ENCODE results near the gene CPT1C. TPM values are rescaled to one million over a fixed set of nuclear protein-coding genes. Genes with fewer than 3 reads are reported as not detected.

Gene CPT1C
- polyA plus RNA-seq, 6 donors from 2014 or later, result not detected

DNA sequence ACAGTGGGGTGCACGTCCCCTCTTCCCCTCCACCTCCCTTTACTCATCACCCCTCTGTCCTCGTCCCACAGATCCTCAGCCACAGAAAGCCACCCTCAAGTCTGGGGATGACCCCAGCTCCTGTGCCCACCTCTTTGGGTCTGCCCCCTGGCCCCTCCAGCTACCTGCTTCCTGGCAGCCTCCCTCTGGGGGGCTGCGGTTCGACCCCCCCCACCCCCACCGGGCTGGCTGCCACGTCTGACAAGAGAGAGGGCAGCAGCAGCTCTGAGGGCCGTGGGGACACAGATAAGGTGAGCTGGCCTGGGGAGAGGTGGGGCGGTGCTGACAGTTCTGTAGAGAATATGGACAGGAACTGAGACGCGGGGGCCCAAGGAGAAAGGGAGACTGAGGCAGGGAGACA lies 36.3 kb upstream of the CPT1C start:
- no peaks in the 10 kb centered on the region for H3K27me3 Mint-ChIP-seq
- H3K4me1 Mint-ChIP-seq, result peaks cover 0 to 5% (median 3%) of the 10 kb centered on the region in 3 donors
- H3K27ac Mint-ChIP-seq, result peak overlapping the region in 1 of 6 donors; percentile 66
- no peak for DNase-seq
- no peaks in the 10 kb centered on the region for H3K9me3 Mint-ChIP-seq
- peaks cover 6 to 7% of the 10 kb centered on the region in 2 donors for H3K36me3 Mint-ChIP-seq
- peak overlapping the region in 1 of 8 donors; percentile 52 for H3K4me3 Mint-ChIP-seq
- ATAC-seq (ENCODE audit: low read depth in 2 of 2), result no peak

DNA sequence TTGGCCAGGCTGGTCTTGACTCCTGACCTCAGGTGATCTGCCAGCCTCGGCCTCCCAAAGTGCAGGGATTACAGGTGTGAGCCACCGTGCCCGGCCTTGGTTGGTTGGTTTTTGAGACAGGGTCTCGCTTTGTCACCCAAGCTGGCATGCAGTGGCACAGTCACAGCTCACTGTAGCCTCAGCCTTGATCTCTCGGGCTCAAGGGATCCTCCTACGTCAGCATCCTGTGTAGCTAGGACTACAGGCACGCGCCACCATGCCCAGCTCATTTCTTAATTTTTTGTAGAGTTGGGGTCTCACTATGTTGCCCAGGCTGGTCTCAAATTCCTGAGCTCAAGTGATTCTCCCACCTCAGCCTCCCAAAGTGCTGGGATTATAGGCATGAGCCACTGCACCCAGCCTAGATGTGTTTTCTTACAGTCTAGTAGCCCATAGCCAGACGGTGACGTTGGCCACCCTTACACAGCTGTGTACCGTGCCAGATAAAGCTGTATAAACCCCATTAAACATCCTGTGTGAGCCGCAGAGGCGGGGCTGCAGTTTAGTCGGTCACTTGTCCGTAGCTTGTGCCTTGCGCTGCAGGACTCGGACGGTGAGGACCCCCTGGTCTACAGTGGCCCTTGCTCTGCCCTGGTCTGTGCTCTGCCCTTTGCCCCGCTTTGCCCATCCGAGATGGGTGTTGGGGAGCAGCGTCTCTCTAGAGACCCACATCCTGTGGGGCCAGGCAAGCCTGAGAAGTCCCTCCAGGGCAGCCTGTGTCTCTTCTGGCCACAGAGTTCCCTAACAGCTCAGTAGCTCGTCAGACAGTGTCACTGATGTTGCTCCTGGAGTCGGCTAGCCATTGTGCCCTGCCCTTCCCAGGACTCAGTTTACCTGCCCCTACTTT lies 35.1 kb upstream of the CPT1C start:
- Mint-ChIP-seq H3K27ac (peak overlapping the region in 1 of 6 donors; percentile 47), H3K27me3 (no peaks in the 10 kb centered on the region), H3K4me1 (peaks cover 3 to 6% (median 5%) of the 10 kb centered on the region in 3 donors), H3K9me3 (no peaks in the 10 kb centered on the region), H3K4me3 (no peak overlapping the region), H3K36me3 (peaks cover 6 to 7% of the 10 kb centered on the region in 2 donors)
- ATAC-seq (ENCODE audit: low read depth in 2 of 2) (no peak), DNase-seq (no peak)

DNA sequence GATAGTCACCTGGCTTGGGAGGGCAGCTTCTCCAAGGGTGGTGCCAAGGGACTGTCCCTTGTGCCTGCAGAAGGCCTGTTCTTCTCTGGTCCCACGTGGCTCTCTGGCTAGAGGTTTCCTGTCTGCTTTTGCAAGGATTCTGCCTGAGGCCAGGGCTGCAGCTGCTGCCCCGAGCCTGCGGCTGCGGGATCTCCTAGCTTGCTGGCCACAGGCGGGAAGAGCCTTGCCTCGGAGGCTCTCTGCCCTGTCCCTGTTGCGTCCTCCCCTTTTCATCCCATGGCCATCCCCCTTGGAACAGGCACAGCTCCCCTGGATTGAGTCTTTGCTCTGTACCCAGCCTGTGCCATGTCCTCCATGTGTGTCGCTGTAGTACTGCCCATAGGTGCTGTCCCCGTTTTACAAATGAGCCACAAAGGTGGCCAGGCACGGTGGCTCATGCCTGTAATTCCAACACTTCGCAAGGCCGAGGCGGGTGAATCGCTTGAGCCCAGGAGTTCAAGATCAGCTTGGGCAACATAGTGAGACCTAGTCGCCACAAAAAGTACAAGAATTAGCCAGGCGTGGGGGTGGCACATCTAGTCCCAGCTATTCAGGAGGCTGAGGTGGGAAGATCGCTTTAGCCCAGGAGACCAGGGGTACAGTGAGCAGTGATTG lies 34.3 kb upstream of the CPT1C start:
- DNase-seq (no peak), ATAC-seq (ENCODE audit: low read depth in 2 of 2) (no peak)
- Mint-ChIP-seq H3K36me3 (peaks cover 6 to 7% of the 10 kb centered on the region in 2 donors), H3K4me3 (no peak overlapping the region), H3K4me1 (peaks cover 3 to 6% (median 5%) of the 10 kb centered on the region in 3 donors), H3K27ac (peak overlapping the region in 1 of 6 donors; percentile 36), H3K27me3 (no peaks in the 10 kb centered on the region), H3K9me3 (no peaks in the 10 kb centered on the region)

DNA sequence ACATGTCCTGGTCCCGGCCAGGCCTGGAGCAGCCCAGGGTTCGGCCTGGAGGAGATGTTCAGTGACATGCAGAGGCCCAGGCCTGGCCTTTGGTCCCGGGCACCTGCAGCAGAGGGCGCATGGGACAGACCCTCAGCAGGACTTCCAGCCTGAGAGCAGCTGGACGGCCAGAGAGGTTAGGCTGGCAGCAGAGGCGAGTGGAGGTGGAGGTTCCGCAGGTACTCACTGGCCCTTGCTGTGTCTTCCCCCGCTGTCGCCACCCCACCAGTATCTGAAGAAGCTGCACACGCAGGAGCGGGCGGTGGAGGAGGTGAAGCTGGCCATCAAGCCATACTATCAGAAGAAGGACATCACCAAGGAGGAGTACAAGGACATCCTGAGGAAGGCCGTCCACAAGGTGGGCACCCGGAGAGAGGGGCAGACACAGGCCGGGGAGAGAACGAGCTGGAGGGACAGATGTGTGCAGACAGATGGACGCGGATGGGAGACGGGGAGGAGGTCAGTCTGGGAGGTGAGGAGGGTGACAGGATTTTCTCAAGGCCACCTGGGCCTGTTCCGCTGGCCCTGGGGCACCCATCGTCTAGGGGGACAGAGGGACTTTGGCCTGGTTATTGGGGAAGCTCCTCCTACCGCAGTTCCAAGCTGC lies 33.3 kb upstream of the CPT1C start:
- no peaks in the 10 kb centered on the region for H3K27me3 Mint-ChIP-seq
- DNase-seq (no peak), ATAC-seq (ENCODE audit: low read depth in 2 of 2) (no peak)
- H3K9me3 Mint-ChIP-seq, result no peaks in the 10 kb centered on the region
- H3K4me1 Mint-ChIP-seq, result peaks cover 3 to 6% (median 6%) of the 10 kb centered on the region in 3 donors
- peaks cover 6 to 7% of the 10 kb centered on the region in 2 donors for H3K36me3 Mint-ChIP-seq
- no peak overlapping the region for H3K27ac Mint-ChIP-seq
- H3K4me3 Mint-ChIP-seq, result peak overlapping the region in 1 of 8 donors; percentile 41

DNA sequence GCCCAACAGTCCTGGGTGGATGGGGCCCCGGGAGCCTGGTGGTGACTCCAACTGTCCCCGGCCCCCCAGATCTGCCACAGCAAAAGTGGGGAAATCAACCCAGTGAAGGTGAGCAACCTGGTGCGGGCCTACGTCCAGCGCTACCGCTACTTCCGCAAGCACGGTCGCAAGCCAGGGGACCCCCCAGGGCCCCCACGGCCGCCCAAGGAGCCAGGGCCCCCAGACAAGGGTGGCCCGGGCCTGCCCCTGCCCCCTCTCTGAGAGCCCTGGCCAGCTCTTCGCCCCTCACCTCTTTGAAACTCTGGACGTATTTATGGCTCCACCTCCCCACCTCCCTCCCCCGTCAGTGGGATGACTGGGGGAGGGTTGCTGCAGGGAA lies 32.8 kb upstream of the CPT1C start:
- Mint-ChIP-seq H3K4me3 (no peak overlapping the region), H3K27me3 (no peaks in the 10 kb centered on the region), H3K27ac (no peak overlapping the region), H3K4me1 (peaks cover 6 to 12% (median 7%) of the 10 kb centered on the region in 3 donors), H3K9me3 (no peaks in the 10 kb centered on the region), H3K36me3 (peaks cover 6 to 7% of the 10 kb centered on the region in 2 donors)
- ATAC-seq (ENCODE audit: low read depth in 2 of 2) (no peak), DNase-seq (no peak)

DNA sequence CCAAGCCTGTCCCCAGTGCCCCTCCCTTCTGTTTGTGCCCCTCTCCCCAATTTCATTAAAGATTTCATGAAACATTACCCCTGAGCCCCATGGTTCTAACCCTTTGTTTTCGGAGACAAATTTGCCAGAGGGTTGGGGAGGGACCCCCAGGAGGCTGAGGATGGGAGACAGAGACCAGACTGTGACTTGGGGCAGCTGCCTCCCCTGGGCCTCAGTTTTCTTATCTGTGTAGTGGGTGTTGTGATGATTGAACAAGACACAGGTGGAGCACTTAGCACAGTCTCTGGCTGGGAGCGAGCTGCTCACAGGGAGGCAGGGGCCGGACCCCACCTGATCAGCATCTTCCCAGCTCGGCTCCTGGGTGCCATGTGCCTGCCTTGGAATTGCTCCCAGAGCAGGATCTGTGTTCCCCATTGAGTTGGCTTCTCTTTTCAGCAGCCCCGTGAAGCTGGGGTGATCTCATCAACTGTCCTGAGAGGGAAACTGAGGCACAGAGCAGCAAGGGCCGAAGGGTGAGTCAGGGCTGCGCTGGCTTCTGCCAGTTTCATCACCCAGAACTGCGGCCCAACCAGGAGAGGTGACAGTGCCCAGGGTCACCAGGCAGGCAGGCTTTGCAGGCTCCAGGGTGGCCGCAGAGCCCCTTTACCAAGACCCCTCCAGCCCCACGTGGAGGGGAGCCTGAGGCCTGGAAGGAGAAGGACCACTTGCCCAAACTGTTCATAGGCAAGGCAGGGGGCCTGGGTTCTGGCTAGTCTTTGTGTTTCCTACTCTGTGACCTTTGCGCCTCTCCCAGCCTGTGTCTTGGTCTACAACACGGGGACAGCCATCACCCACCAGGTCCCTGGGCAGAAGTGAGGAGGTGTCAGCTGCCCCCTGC lies 32.1 kb upstream of the CPT1C start:
- ATAC-seq (ENCODE audit: low read depth in 2 of 2), result no peak

DNA sequence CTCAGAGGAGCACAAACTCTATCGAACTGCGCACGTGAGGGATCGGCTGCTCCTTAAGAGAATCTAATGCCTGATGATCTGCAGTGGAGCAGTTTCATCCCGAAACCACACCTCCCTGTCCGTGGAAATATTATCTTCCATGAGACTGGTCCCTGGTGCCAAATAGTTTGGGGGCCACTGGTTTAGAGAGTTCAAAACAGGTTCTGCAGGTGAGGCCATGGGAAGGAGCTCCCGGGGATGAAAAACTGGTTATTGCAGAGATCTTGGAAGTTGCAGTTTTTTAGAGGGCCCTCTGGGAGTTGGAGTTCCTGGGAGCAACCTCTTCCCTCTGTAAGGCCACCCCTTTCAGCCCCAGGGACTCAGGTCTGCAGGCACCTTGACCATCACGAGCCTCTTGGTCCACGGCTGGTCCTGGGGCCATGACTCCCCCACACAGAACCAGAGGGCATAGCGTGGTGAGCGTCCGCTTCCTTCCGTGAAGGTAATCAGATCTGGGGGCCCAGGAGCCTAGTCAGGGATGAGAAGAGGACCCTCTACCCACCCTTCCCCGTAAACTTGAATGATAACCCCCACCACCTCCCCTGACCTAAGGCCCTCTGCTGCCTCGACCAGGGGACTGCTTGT lies 30.5 kb upstream of the CPT1C start:
- ATAC-seq (ENCODE audit: low read depth in 2 of 2) (no peak), DNase-seq (no peak)
- peaks cover 0 to 3% of the 10 kb centered on the region in 2 donors for H3K36me3 Mint-ChIP-seq
- peak overlapping the region in 1 of 8 donors; percentile 41 for H3K4me3 Mint-ChIP-seq
- no peak overlapping the region for H3K27ac Mint-ChIP-seq
- H3K4me1 Mint-ChIP-seq, result peaks cover 20 to 29% (median 27%) of the 10 kb centered on the region in 3 donors
- H3K9me3 Mint-ChIP-seq, result no peaks in the 10 kb centered on the region
- no peaks in the 10 kb centered on the region for H3K27me3 Mint-ChIP-seq

More for the DNA sequence above, 32.1 kb upstream of the CPT1C start:
- no peak overlapping the region for H3K4me3 Mint-ChIP-seq
- H3K4me1 Mint-ChIP-seq, result peaks cover 7 to 17% (median 11%) of the 10 kb centered on the region in 3 donors
- H3K9me3 Mint-ChIP-seq, result no peaks in the 10 kb centered on the region
- peak overlapping the region in 1 of 6 donors; percentile 24 for H3K27ac Mint-ChIP-seq
- no peaks in the 10 kb centered on the region for H3K27me3 Mint-ChIP-seq
- DNase-seq, result no peak
- H3K36me3 Mint-ChIP-seq, result peaks cover 6 to 7% of the 10 kb centered on the region in 2 donors

DNA sequence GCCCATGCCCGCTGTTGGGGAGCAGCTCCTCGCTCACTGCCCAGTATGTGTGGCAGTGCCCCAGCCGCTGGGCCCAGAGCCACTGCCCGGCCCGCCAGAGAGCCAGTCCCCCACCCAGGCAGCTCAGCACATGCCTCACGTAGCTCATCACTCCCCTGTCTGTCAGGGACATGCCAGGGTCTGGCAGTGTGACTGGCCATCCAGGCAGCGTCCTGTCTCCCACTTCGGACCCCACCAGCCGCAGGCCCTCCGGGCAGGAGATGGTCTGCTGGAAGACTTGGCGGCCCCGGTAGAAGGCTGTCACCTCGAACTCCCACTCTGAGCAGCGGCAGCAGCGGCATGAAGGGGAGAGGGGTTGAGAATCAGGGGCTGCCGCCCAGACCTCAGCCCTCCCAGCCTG lies 28.9 kb upstream of the CPT1C start:
- H3K27ac Mint-ChIP-seq, result no peak overlapping the region
- no peaks in the 10 kb centered on the region for H3K9me3 Mint-ChIP-seq
- H3K36me3 Mint-ChIP-seq, result peaks cover 0 to 8% of the 10 kb centered on the region in 2 donors
- H3K4me3 Mint-ChIP-seq, result peak overlapping the region in 3 of 8 donors; percentile 33 to 43 (median 40)
- peaks cover 34 to 43% (median 40%) of the 10 kb centered on the region in 3 donors for H3K4me1 Mint-ChIP-seq
- ATAC-seq (ENCODE audit: low read depth in 2 of 2), result no peak
- H3K27me3 Mint-ChIP-seq, result no peaks in the 10 kb centered on the region
- no peak for DNase-seq

DNA sequence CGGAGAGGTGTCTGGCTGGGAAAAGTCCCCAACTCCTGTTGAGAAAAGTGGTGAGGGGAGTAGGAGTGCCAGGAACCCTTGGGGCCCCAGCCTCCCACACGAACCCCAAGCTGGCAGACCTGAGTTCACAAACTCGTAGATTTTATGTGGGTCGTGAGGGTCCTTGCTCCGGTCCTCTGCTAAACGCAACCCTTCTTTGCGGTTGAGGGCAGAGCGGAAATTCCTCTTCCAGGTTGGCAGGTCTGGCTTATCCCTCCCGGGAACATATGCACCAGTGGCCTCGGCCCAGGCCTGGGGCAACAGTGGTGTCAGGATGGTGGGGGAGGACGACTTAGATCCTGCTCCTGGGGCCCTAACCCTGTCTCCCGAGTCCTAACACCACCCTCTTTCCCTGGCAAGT lies 27.7 kb upstream of the CPT1C start:
- H3K4me3 Mint-ChIP-seq, result peak overlapping the region in 5 of 8 donors; percentile 40 to 97 (median 64)
- no peaks in the 10 kb centered on the region for H3K27me3 Mint-ChIP-seq
- DNase-seq (no peak), ATAC-seq (ENCODE audit: low read depth in 2 of 2) (no peak)
- H3K9me3 Mint-ChIP-seq, result no peaks in the 10 kb centered on the region
- peaks cover 32 to 48% (median 42%) of the 10 kb centered on the region in 3 donors for H3K4me1 Mint-ChIP-seq
- H3K27ac Mint-ChIP-seq, result peak overlapping the region in 2 of 6 donors; percentile 18 to 98
- H3K36me3 Mint-ChIP-seq, result peaks cover 0 to 8% of the 10 kb centered on the region in 2 donors

DNA sequence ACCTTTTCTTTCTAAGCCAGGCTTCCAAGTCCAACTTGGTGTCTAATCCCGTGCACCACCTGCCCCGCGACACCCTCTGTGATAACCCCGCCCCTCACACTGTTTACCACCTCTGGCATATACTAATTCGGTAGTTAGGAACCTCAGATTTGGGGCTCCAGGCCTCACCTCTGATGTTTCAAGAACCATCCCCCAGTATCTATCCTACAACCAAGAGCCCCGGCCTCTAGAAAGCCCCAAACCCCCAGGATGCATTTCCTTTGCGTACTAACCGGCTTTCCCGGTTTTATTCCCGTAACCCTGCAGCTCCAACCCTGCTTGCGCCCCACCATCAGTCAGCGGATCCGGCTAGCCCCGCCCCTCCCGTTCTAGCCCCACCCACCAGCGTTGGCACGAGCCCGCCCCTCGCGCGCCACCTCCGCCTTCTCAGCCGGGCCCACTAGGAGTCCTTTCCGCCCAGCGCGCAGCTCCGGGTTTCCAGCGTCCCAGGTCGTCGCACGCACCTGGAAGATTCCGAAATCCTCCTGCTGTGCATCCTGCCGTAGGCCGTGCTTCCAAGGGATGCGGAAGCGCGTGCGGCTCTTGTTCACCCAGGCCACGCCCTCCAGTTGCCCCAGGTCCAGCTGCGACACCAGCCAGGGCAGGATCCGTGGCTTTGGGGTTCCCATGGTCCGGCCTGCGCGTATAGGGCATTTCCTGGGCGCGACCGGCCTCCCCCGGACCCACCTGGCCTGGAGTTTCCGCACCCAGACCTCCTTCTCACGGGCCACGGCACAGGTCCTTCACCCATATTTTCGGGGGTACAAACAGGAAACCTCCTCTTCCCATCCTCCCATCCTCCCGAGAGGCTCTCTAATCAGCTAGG lies 26.5 kb upstream of the CPT1C start:
- peak overlapping the region; percentile 93 to 99 (median 98) for H3K4me3 Mint-ChIP-seq
- H3K27me3 Mint-ChIP-seq, result no peaks in the 10 kb centered on the region
- peak; percentile 74 for DNase-seq
- peaks cover 32 to 48% (median 42%) of the 10 kb centered on the region in 3 donors for H3K4me1 Mint-ChIP-seq
- peak overlapping the region; percentile 91 to 98 (median 96) for H3K27ac Mint-ChIP-seq
- H3K9me3 Mint-ChIP-seq, result no peaks in the 10 kb centered on the region
- peak; percentile 48 to 51 for ATAC-seq (ENCODE audit: low read depth in 2 of 2)
- peaks cover 0 to 8% of the 10 kb centered on the region in 2 donors for H3K36me3 Mint-ChIP-seq

GRCh38 chr19:49665036-49665350 lies 25.9 kb upstream of the CPT1C start:
- H3K27ac Mint-ChIP-seq, result peak overlapping the region; percentile 91 to 98 (median 96)
- peaks cover 32 to 46% (median 42%) of the 10 kb centered on the region in 3 donors for H3K4me1 Mint-ChIP-seq
- H3K27me3 Mint-ChIP-seq, result no peaks in the 10 kb centered on the region
- DNase-seq (no peak), ATAC-seq (ENCODE audit: low read depth in 2 of 2) (no peak)
- H3K36me3 Mint-ChIP-seq, result peaks cover 0 to 8% of the 10 kb centered on the region in 2 donors
- no peaks in the 10 kb centered on the region for H3K9me3 Mint-ChIP-seq
- peak overlapping the region; percentile 93 to 99 (median 98) for H3K4me3 Mint-ChIP-seq

Data from naive B cell (primary cell).